ENCODE results near the gene NOL7. TPM values are rescaled to one million over a fixed set of nuclear protein-coding genes. Genes with fewer than 3 reads are reported as not detected.
A peak's percentile ranks its signal among the peaks of the same experiment; 100 is the strongest.

The NOL7 gene
- total RNA-seq, 4 donors from 2014 or later: 92.4 to 120 (median 98.5) TPM

DNA sequence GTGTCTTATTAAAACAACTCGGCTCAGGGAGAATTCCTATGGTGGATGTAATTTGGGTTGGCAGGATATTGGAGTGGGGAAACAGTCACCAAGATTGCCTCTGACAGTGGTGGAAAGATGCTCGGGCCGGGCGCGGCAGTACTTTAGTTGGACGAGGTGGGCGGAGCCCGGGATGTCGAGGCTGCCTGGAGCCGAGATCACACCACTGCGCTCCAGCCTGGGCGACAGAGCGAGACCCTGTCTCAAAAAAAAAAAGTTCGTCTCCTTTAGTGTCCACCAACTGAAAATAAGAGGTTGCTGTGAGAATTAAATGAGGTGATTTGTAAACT, 621 bp downstream of the NOL7 start:
- Histone ChIP-seq H3K9me3 (no peaks in the 10 kb centered on the region), H3K4me1 (peaks cover 8 to 30% (median 8%) of the 10 kb centered on the region in 3 donors), H3K27me3 (no peaks in the 10 kb centered on the region), H3K36me3 (peaks cover under 1 to 58% of the 10 kb centered on the region in 2 donors), H3K4me3 (peak overlapping the region; percentile 87 to 93), H3K27ac (peak overlapping the region; percentile 64 to 93 (median 88))
- WGBS, 2 donors (ENCODE audit: low coverage in 1 of 2): 0% methylated on average over 12 to 14 of the region's 14 CpGs
- ATAC-seq: peak; percentile 44
- TF ChIP-seq POLR2A (IDR thresholded peaks at IDR 0.05): no peak
- TF ChIP-seq, protein P1, sequence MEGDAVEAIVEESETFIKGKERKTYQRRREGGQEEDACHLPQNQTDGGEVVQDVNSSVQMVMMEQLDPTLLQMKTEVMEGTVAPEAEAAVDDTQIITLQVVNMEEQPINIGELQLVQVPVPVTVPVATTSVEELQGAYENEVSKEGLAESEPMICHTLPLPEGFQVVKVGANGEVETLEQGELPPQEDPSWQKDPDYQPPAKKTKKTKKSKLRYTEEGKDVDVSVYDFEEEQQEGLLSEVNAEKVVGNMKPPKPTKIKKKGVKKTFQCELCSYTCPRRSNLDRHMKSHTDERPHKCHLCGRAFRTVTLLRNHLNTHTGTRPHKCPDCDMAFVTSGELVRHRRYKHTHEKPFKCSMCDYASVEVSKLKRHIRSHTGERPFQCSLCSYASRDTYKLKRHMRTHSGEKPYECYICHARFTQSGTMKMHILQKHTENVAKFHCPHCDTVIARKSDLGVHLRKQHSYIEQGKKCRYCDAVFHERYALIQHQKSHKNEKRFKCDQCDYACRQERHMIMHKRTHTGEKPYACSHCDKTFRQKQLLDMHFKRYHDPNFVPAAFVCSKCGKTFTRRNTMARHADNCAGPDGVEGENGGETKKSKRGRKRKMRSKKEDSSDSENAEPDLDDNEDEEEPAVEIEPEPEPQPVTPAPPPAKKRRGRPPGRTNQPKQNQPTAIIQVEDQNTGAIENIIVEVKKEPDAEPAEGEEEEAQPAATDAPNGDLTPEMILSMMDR (IDR thresholded peaks at IDR 0.05): no peak
- no peak for TF ChIP-seq POLR2AphosphoS5 (IDR thresholded peaks at IDR 0.05)
- no peak for TF ChIP-seq EP300 (IDR thresholded peaks at IDR 0.05)

DNA sequence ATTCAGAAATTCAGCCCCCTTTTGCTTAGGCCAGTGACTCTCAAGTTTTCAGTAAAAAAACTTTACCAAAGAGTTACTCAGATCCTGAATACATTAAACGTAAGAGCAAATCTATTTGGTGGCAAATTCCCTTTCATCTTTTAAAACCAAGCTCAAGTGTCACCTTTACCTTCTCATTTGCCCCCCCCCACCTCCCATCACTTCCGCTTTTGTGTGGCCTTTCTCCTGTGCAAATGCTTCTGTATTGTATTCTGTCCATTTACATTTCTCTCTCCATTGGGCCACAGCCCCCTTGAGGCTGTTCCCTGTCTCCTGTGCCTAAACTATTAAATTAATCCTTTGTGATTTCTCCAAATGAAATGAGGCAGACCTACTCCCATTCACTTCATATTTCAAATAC, 1.9 kb downstream of the NOL7 start:
- TF ChIP-seq, protein P1 (IDR thresholded peaks at IDR 0.05): no peak
- no peak for TF ChIP-seq POLR2AphosphoS5 (IDR thresholded peaks at IDR 0.05)
- TF ChIP-seq POLR2A (IDR thresholded peaks at IDR 0.05): no peak
- no peak for TF ChIP-seq EP300 (IDR thresholded peaks at IDR 0.05)
- 74 to 78% methylated on average over 2 of the region's 2 CpGs for WGBS, 2 donors (ENCODE audit: low coverage in 1 of 2)
- Histone ChIP-seq H3K36me3 (peaks cover 10 to 65% of the 10 kb centered on the region in 2 donors), H3K4me3 (no peak overlapping the region), H3K4me1 (peaks cover 8 to 30% (median 8%) of the 10 kb centered on the region in 3 donors), H3K27ac (no peak overlapping the region), H3K9me3 (no peaks in the 10 kb centered on the region), H3K27me3 (no peaks in the 10 kb centered on the region)
- no peak for ATAC-seq

DNA sequence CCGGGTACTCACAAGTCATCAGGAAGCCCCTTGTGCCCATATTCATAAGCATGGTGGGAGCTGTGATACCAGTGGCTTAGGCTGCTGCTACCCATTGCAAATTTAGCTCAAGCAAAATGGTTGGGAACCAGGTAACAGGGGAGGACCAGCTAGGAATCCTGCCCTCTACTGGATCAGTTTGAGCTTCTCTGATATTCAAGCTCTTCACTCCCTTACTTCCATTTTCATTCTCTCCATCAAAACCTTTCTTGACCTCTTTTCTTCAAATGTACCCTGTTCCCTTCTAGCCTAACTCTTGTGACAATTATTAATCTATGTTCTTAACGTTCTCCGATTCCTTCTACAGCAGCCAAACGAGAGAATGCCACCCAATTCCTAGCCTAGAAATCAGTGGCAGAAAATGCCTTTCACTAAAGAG, 9.7 kb downstream of the NOL7 start:
- H3K9me3 ChIP-seq: no peaks in the 10 kb centered on the region
- H3K36me3 ChIP-seq: peaks cover 10 to 97% of the 10 kb centered on the region in 2 donors
- no peaks in the 10 kb centered on the region for H3K27me3 ChIP-seq
- 50 to 64% methylated on average over 1 to 3 of the region's 4 CpGs for WGBS, 2 donors (ENCODE audit: low coverage in 1 of 2)
- no peaks in the 10 kb centered on the region for H3K4me1 ChIP-seq
- H3K4me3 ChIP-seq: no peak overlapping the region
- no peak for ATAC-seq
- no peak for TF ChIP-seq POLR2A (IDR thresholded peaks at IDR 0.05)
- TF ChIP-seq, protein P1 (IDR thresholded peaks at IDR 0.05): peak in 3 of 4 experiments; percentile 14 to 31 (median 24)
- H3K27ac ChIP-seq: no peak overlapping the region

DNA sequence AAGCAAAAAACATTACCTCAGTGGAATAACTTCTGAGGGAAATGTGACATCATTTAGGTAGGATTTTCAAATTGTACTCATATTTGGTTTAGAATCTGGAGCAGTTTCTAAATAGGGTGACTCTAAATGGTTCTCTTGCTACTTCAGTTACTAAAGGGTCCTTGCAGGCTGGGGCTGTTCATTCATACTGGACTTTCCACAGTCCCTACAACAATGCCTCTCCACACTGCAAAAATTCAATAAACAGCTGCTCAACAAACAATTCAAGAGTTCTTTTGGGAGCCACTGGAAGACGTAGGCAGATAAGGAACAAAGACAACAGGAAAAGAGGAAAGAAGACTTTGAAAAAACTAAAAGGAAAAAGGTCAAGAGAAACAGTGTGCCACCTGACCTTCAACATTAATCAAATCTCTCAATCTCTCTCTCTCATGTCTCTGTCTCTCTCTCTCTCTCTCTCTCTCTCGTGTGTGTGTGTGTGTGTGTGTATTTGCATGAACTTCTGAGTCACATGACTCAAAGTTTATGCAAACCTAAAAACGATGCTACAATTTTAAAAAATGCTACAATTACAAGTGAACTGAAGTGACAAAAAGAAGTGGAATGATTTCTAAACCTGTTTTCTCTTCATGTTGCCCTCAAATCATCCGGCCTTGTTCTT, 14.5 kb downstream of the NOL7 start:
- Histone ChIP-seq H3K27me3 (no peaks in the 10 kb centered on the region), H3K4me1 (peaks cover 0 to 10% (median 0%) of the 10 kb centered on the region in 3 donors), H3K9me3 (no peaks in the 10 kb centered on the region), H3K4me3 (no peak overlapping the region), H3K27ac (no peak overlapping the region), H3K36me3 (peaks cover 0 to 86% of the 10 kb centered on the region in 2 donors)
- TF ChIP-seq, protein P1 (IDR thresholded peaks at IDR 0.05): no peak
- TF ChIP-seq POLR2A (IDR thresholded peaks at IDR 0.05): no peak
- TF ChIP-seq POLR2AphosphoS5 (IDR thresholded peaks at IDR 0.05): no peak
- TF ChIP-seq EP300 (IDR thresholded peaks at IDR 0.05): no peak
- WGBS, 2 donors (ENCODE audit: low coverage in 1 of 2): 59 to 70% methylated on average over 4 of the region's 4 CpGs
- ATAC-seq: no peak

DNA sequence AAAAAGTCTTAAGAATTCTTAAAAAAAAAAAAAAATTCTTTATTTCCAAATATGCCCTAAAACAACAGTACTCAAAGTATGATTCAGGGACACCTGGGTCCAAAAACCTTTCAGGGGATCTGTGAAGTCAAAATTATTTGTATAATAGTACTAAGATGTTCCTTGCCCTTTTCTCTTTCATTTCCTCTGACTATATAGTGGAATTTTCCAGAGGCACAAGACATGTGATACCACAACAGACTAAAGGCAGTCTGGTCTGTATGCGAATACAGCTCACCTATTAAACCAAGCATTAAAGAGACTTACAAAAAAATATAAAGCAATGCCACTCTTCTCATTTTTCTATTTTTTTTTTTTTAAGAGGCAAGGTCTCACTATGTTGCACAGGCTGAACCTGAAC, 15.4 kb downstream of the NOL7 start:
- no peak overlapping the region for H3K27ac ChIP-seq
- WGBS, 2 donors (ENCODE audit: low coverage in 1 of 2): 89 to 92% methylated on average over 1 of the region's 1 CpG
- H3K9me3 ChIP-seq: no peaks in the 10 kb centered on the region
- H3K36me3 ChIP-seq: peaks cover 0 to 77% of the 10 kb centered on the region in 2 donors
- no peak for ATAC-seq
- H3K4me1 ChIP-seq: peaks cover 0 to 10% (median 0%) of the 10 kb centered on the region in 3 donors
- TF ChIP-seq POLR2AphosphoS5 (IDR thresholded peaks at IDR 0.05) (no peak), POLR2A (IDR thresholded peaks at IDR 0.05) (no peak), EP300 (IDR thresholded peaks at IDR 0.05) (no peak)
- TF ChIP-seq, protein P1 (IDR thresholded peaks at IDR 0.05): no peak
- no peaks in the 10 kb centered on the region for H3K27me3 ChIP-seq
- H3K4me3 ChIP-seq: no peak overlapping the region

Data from gastroesophageal sphincter (tissue), 4 donors.